PC-3 (cell line): Measurements from ENCODE around the gene SIX1. TPM values are rescaled to one million over a fixed set of nuclear protein-coding genes. Genes with fewer than 3 reads are reported as not detected.

Experiments
- ATAC-seq: fragments of 200-7000 bp; cut with Tn5 transposase; 2 replicates; pipeline ENCODE4 v1.9.1; 2020; ENCODE audit warnings: mild to moderate bottlenecking, moderate library complexity
- BruUV-seq: library from RNA; stranded (reverse); fragments of 400-500 nt; replicated peaks from 2 replicates; lab custom pipeline; 2021; lab: Mats Ljungman, UMichigan
- CTCF ChIA-PET: fragments of 300-600 bp; sonication (Branson Sonifier 250); formaldehyde crosslinking; loops from one replicate; lab custom pipeline; 2022; ENCODE audit warnings: antibody characterized with exemption; lab: Charles Lee
- POLR2A ChIA-PET: fragments of 300-600 bp; sonication (Branson Sonifier 250); formaldehyde crosslinking; loops from one replicate; lab custom pipeline; 2022; ENCODE audit warnings: antibody characterized with exemption; ENCODE audit not compliant: unreplicated experiment; lab: Charles Lee
- DNase-seq: peaks from one replicate; pipeline ENCODE4 v3.0.0-alpha.2; 2015
- H2AFZ ChIP-seq: fragments of 300-600 bp; sonication (generic); 2 replicates; pipeline ENCODE4 v1.6.0; 2016; ENCODE audit warnings: antibody characterized with exemption, low read length
- H3F3A ChIP-seq: fragments of 300-600 bp; sonication (generic); one replicate; pipeline ENCODE4 v1.6.0; 2017; ENCODE audit warnings: antibody characterized with exemption, low read length, control low read depth, mild to moderate bottlenecking; ENCODE audit not compliant: unreplicated experiment
- H3K27ac ChIP-seq: fragments of 300-600 bp; sonication (generic); 2 replicates; pipeline ENCODE4 v1.5.1; 2016; ENCODE audit warnings: mild to moderate bottlenecking, low read length
- H3K27me3 ChIP-seq: fragments of 300-600 bp; sonication (generic); 2 replicates; pipeline ENCODE4 v1.6.1; 2016; ENCODE audit warnings: low read length, mixed read lengths
- H3K36me3 ChIP-seq: fragments of 300-600 bp; sonication (generic); 2 replicates; pipeline ENCODE4 v1.6.1; 2016; ENCODE audit warnings: low read depth, mixed run types, low read length, mixed read lengths
- H3K4me1 ChIP-seq: fragments of 300-600 bp; sonication (generic); 2 replicates; pipeline ENCODE4 v1.5.1; 2016; ENCODE audit warnings: low read length; ENCODE audit not compliant: insufficient read depth
- H3K4me2 ChIP-seq: fragments of 300-600 bp; sonication (generic); 2 replicates; pipeline ENCODE4 v1.6.0; 2016; ENCODE audit warnings: low read length
- H3K4me3 ChIP-seq: fragments of 300-600 bp; sonication (generic); 2 replicates; pipeline ENCODE4 v1.5.1; 2016; ENCODE audit warnings: mild to moderate bottlenecking, low read length, mixed read lengths
- H3K79me2 ChIP-seq: fragments of 300-600 bp; sonication (generic); 2 replicates; pipeline ENCODE4 v1.6.1; 2017; ENCODE audit warnings: low read length, mixed read lengths
- H3K9ac ChIP-seq: fragments of 300-600 bp; sonication (generic); 2 replicates; pipeline ENCODE4 v1.6.0; 2016; ENCODE audit warnings: mild to moderate bottlenecking, low read length
- H3K9me2 ChIP-seq: fragments of 300-600 bp; sonication (generic); replicated peaks from 2 replicates; pipeline ENCODE4 v1.6.1; 2016; ENCODE audit warnings: mixed run types, low read length, mixed read lengths
- H3K9me3 ChIP-seq: fragments of 300-600 bp; sonication (generic); 2 replicates; pipeline ENCODE4 v1.6.1; 2016; ENCODE audit warnings: low read length, mixed read lengths
- H4K20me1 ChIP-seq: fragments of 300-600 bp; sonication (generic); 2 replicates; pipeline ENCODE4 v1.6.1; 2016; ENCODE audit warnings: low read length, mixed read lengths
- EZH2 ChIP-seq: fragments of 300-600 bp; sonication (generic); IDR thresholded peaks from one replicate; pipeline ENCODE4 v1.6.1; 2017; ENCODE audit warnings: antibody characterized with exemption, mild to moderate bottlenecking, low read length; ENCODE audit not compliant: unreplicated experiment
- EZH2phosphoT487 ChIP-seq: fragments of 300-600 bp; sonication (generic); IDR thresholded peaks from 2 replicates; pipeline ENCODE4 v1.6.1; 2018; ENCODE audit warnings: mild to moderate bottlenecking, antibody characterized with exemption, low read length, borderline replicate concordance
- intact Hi-C: fragments of 100-400 bp; cut with micrococcal nuclease; formaldehyde crosslinking; loops from 2 replicates; pipeline ENCODE4 v1.9.0; 2023
- total RNA-seq: library from RNA; depleted of rRNA; stranded (reverse); fragments of >200 nt; gene quantifications from 2 replicates; pipeline ENCODE4 v1.2.3, GENCODE V29; 2014
- TF ChIP-seq, protein P1 (sequence below): fragments of 300-600 bp; sonication (generic); conservative IDR thresholded peaks from 2 replicates; pipeline ENCODE4 v1.5.1; 2017; ENCODE audit warnings: antibody characterized with exemption, low read depth, mild to moderate bottlenecking, low read length

The SIX1 gene
- total RNA-seq, 1 experiment from 2014 or later, result 16.5 TPM

DNA sequence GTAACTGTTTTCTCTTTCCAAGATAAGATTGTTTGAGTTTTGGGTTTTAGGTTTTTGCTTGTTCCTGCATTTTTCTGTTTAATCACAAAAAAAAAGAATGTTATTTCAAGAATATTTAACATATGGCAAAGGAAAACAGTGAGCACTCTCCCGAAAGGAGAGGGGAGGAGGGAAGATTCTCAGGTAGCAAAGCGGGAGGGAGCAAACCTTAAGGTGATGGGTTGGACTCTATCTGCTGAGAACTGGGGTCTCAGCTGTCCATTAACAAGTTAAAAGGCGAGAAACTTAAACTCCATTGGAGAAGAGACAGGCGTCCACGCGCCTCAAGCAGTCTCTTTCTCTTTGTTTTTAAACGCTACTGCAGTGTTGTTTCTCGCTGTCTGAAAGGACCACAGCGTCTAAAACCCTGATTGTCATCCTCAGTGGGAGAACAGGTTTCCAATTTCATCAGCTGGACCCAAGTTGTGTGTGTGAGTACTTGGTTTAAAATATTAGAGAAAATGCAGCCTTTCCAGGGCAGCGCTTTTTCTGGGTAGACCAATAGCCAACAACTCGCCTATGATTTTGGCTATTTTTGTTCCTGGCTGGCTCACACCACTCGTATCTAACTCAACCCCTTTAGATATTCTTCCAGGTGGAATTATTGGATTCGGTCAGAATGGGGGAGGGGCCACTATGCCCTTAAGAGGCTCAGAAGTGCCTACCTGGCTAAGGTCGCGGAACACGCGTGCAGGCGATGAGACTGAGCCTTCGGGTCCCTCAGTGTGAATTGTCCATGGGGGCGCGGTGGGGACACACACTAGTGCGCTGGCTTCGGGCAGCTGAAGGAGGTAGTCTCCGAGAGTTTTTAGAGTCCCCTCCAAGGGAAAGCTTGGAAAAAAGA lies 8.2 kb downstream of the SIX1 start:
- no peaks in the 10 kb centered on the region for H3F3A ChIP-seq
- H3K79me2 ChIP-seq, result peaks cover 29% of the 10 kb centered on the region
- intact Hi-C loops, result no loop called here
- no peak overlapping the region for H3K27ac ChIP-seq
- no peak overlapping the region for H3K4me3 ChIP-seq
- POLR2A ChIA-PET, result interaction anchor here (0.7 kb wide), 1 partner anchor 367 kb away, joined by 3 read pairs; no protein-coding TSS in a partner anchor
- TF ChIP-seq EZH2phosphoT487 (no peak), EZH2 (no peak)
- TF ChIP-seq, protein P1, sequence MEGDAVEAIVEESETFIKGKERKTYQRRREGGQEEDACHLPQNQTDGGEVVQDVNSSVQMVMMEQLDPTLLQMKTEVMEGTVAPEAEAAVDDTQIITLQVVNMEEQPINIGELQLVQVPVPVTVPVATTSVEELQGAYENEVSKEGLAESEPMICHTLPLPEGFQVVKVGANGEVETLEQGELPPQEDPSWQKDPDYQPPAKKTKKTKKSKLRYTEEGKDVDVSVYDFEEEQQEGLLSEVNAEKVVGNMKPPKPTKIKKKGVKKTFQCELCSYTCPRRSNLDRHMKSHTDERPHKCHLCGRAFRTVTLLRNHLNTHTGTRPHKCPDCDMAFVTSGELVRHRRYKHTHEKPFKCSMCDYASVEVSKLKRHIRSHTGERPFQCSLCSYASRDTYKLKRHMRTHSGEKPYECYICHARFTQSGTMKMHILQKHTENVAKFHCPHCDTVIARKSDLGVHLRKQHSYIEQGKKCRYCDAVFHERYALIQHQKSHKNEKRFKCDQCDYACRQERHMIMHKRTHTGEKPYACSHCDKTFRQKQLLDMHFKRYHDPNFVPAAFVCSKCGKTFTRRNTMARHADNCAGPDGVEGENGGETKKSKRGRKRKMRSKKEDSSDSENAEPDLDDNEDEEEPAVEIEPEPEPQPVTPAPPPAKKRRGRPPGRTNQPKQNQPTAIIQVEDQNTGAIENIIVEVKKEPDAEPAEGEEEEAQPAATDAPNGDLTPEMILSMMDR, result no peak
- no peaks in the 10 kb centered on the region for H3K9me3 ChIP-seq
- H4K20me1 ChIP-seq, result 0 out of 2 replicates have a peak, but pooled peaks cover 4% of the 10 kb centered on the region
- no peak overlapping the region for H2AFZ ChIP-seq
- H3K4me2 ChIP-seq, result no peak overlapping the region
- no TSS peak for BruUV-seq
- no peak overlapping the region for H3K9ac ChIP-seq
- peaks cover 19% of the 10 kb centered on the region for H3K4me1 ChIP-seq
- H3K9me2 ChIP-seq, result no peaks in the 10 kb centered on the region
- CTCF ChIA-PET, result no interaction called here
- ATAC-seq (no peak), DNase-seq (no peak)
- 0 out of 2 replicates have a peak, but pooled peaks cover 7% of the 10 kb centered on the region for H3K36me3 ChIP-seq
- H3K27me3 ChIP-seq, result no peaks in the 10 kb centered on the region

DNA sequence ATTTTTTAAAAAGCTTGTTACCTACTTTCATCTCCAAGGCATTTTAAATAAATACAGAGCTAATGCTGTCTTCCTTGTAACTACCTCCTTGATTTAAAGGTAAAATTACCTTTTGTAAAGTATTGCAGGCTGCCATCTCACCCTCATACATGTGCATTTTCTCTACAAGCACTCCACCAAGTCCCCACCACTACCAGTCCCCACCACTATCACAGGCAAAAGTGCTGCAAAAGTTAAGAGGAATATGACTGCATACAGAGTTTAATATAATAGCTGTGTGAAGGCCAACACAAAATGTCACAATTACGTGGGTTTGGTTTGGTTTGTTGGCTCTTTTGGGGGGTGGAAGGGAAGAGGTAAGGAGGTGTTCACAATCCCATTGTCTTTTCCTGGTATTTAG lies 9.6 kb downstream of the SIX1 start:
- peak; percentile 19; the same call in 1 of the 2 replicates for ATAC-seq
- H3K9ac ChIP-seq, result no peak overlapping the region
- H3K27me3 ChIP-seq, result no peaks in the 10 kb centered on the region
- H3K27ac ChIP-seq, result no peak overlapping the region
- H3K4me1 ChIP-seq, result 0 out of 2 replicates have a peak, but pooled peaks cover 6% of the 10 kb centered on the region
- H3K9me3 ChIP-seq, result no peaks in the 10 kb centered on the region
- no peak overlapping the region for H2AFZ ChIP-seq
- 0 out of 2 replicates have a peak, but pooled peaks cover 7% of the 10 kb centered on the region for H3K36me3 ChIP-seq
- no peak overlapping the region for H3K4me3 ChIP-seq
- no peak for DNase-seq
- H3K4me2 ChIP-seq, result no peak overlapping the region
- POLR2A ChIA-PET, result interaction anchor here (0.5 kb wide), 1 partner anchor 611 kb away, joined by 3 read pairs; no protein-coding TSS in a partner anchor
- BruUV-seq, result no TSS peak
- no peaks in the 10 kb centered on the region for H3K9me2 ChIP-seq
- CTCF ChIA-PET, result interaction anchor here (0.7 kb wide), 1 partner anchor 618 kb away, joined by 3 read pairs; no protein-coding TSS in a partner anchor
- intact Hi-C loops, result no loop called here
- H3F3A ChIP-seq, result no peaks in the 10 kb centered on the region
- H4K20me1 ChIP-seq, result 0 out of 2 replicates have a peak, but pooled peaks cover 2% of the 10 kb centered on the region
- TF ChIP-seq EZH2 (no peak), EZH2phosphoT487 (no peak)
- TF ChIP-seq, protein P1, result no peak
- H3K79me2 ChIP-seq, result peaks cover 14% of the 10 kb centered on the region
